IMR-90 (cell line): ENCODE data around the gene CREBL2. TPM values are rescaled to one million over a fixed set of nuclear protein-coding genes. Genes with fewer than 3 reads are reported as not detected.

ENCODE experiments used
- ATAC-seq: fragments of 200-7000 bp; cut with Tn5 transposase; 2 replicates; pipeline ENCODE4 v1.9.1; 2020; ENCODE audit warnings: low read depth, mild to moderate bottlenecking, moderate library complexity
- BruUV-seq: library from RNA; stranded (reverse); fragments of 400-500 nt; replicated peaks from 2 replicates; lab custom pipeline; 2021; lab: Mats Ljungman, UMichigan
- CTCF ChIA-PET: fragments of 300-600 bp; formaldehyde crosslinking; extraction: SDS; loops from one replicate; lab custom pipeline; 2021; ENCODE audit warnings: antibody characterized with exemption; lab: Yijun Ruan, JAX
- POLR2A ChIA-PET: fragments of 300-600 bp; sonication (Branson Sonifier 250); formaldehyde crosslinking; loops from one replicate; lab custom pipeline; 2022; ENCODE audit warnings: antibody characterized with exemption; ENCODE audit not compliant: unreplicated experiment; lab: Charles Lee
- DNase-seq: peaks from one replicate; pipeline ENCODE4 v3.0.0; 2013
- H2AFZ ChIP-seq: replicated peaks from 2 replicates; pipeline ENCODE3; 2013; ENCODE audit warnings: low read length, mild to moderate bottlenecking; ENCODE audit not compliant: poor library complexity
- H2AK5ac ChIP-seq: 2 replicates; pipeline ENCODE4 v1.6.1; 2013; ENCODE audit warnings: low read depth, low read length, inconsistent platforms
- H2AK9ac ChIP-seq: replicated peaks from 2 replicates; pipeline ENCODE3; 2013; ENCODE audit warnings: mild to moderate bottlenecking, low read depth, low read length, moderate library complexity; ENCODE audit not compliant: poor library complexity
- H2BK120ac ChIP-seq: 2 replicates; pipeline ENCODE4 v1.6.1; 2013; ENCODE audit warnings: low read depth, low read length, inconsistent platforms
- H2BK15ac ChIP-seq: 3 replicates; pipeline ENCODE4 v1.6.1; 2013; ENCODE audit warnings: low read depth, low read length, inconsistent platforms
- H2BK20ac ChIP-seq: 2 replicates; pipeline ENCODE4 v1.6.1; 2013; ENCODE audit warnings: low read depth, mild to moderate bottlenecking, inconsistent platforms, low read length, moderate library complexity
- H2BK5ac ChIP-seq: 2 replicates; pipeline ENCODE4 v1.6.1; 2013; ENCODE audit warnings: mild to moderate bottlenecking, low read depth, low read length, inconsistent platforms; ENCODE audit not compliant: poor library complexity, severe bottlenecking
- H3K14ac ChIP-seq: replicated peaks from 2 replicates; pipeline ENCODE4 v1.6.1; 2013; ENCODE audit warnings: low read depth, low read length, inconsistent platforms
- H3K18ac ChIP-seq: 2 replicates; pipeline ENCODE4 v1.6.1; 2013; ENCODE audit warnings: low read depth, low read length, control low read depth
- H3K23ac ChIP-seq: 2 replicates; pipeline ENCODE4 v1.6.1; 2013; ENCODE audit warnings: low read depth, low read length, inconsistent platforms
- H3K27ac ChIP-seq: 2 replicates; pipeline ENCODE4 v1.5.1; 2013; ENCODE audit warnings: mild to moderate bottlenecking, control low read depth, low read length; ENCODE audit not compliant: insufficient read depth
- H3K27me3 ChIP-seq: 2 replicates; pipeline ENCODE4 v1.6.1; 2013; ENCODE audit warnings: low read length; ENCODE audit not compliant: control insufficient read depth, insufficient read depth
- H3K36me3 ChIP-seq: 2 replicates; pipeline ENCODE4 v1.6.1; 2013; ENCODE audit warnings: low read length, mixed read lengths; ENCODE audit not compliant: control insufficient read depth, insufficient read depth
- H3K4ac ChIP-seq: 2 replicates; pipeline ENCODE4 v1.6.1; 2013; ENCODE audit warnings: low read depth, low read length, inconsistent platforms
- H3K4me1 ChIP-seq: 2 replicates; pipeline ENCODE4 v1.6.1; 2013; ENCODE audit warnings: low read length, mixed read lengths; ENCODE audit not compliant: control insufficient read depth, insufficient read depth
- H3K4me2 ChIP-seq: 2 replicates; pipeline ENCODE4 v1.6.1; 2013; ENCODE audit warnings: low read depth, mild to moderate bottlenecking, control low read depth, low read length, moderate library complexity
- H3K4me3 ChIP-seq: 2 replicates; pipeline ENCODE4 v1.5.1; 2013; ENCODE audit warnings: low read depth, mild to moderate bottlenecking, control low read depth, low read length, moderate library complexity; ENCODE audit not compliant: insufficient read depth
- H3K56ac ChIP-seq: 2 replicates; pipeline ENCODE4 v1.6.1; 2013; ENCODE audit warnings: low read length, inconsistent platforms; ENCODE audit not compliant: insufficient read depth; ENCODE audit errors: extremely low read depth
- H3K79me1 ChIP-seq, 2 experiments: 2 replicates each; pipeline ENCODE4 v1.6.1; 2013; ENCODE audit warnings: low read length in 2 of 2, inconsistent platforms in 1 of 2, low read depth in 1 of 2
- H3K9ac ChIP-seq: 2 replicates; pipeline ENCODE4 v1.6.1; 2013; ENCODE audit warnings: low read depth, low read length, control low read depth
- H3K9me1 ChIP-seq: 2 replicates; pipeline ENCODE4 v1.6.1; 2013; ENCODE audit warnings: low read length, inconsistent platforms; ENCODE audit not compliant: insufficient read depth
- H3K9me3 ChIP-seq: 2 replicates; pipeline ENCODE4 v1.6.1; 2013; ENCODE audit warnings: low read length; ENCODE audit not compliant: control insufficient read depth, insufficient read depth
- H4K20me1 ChIP-seq: 2 replicates; pipeline ENCODE4 v1.6.1; 2013; ENCODE audit warnings: low read length, inconsistent platforms; ENCODE audit not compliant: insufficient read depth
- H4K5ac ChIP-seq: 2 replicates; pipeline ENCODE4 v1.6.1; 2013; ENCODE audit warnings: mild to moderate bottlenecking, low read depth, low read length, control low read depth
- H4K8ac ChIP-seq, 2 experiments: 2 replicates each; pipeline ENCODE4 v1.6.1; 2013; ENCODE audit warnings: low read depth in 2 of 2, low read length in 2 of 2, control low read depth in 1 of 2, inconsistent platforms in 1 of 2
- H4K91ac ChIP-seq: 2 replicates; pipeline ENCODE4 v1.6.1; 2013; ENCODE audit warnings: low read depth, low read length, inconsistent platforms; ENCODE audit not compliant: insufficient read depth
- ELK1 ChIP-seq: fragments of 150-350 bp; IDR thresholded peaks from 2 replicates; pipeline ENCODE4 v1.6.1; 2016; ENCODE audit warnings: low read depth, mild to moderate bottlenecking, low read length, moderate library complexity, borderline replicate concordance
- MAZ ChIP-seq: IDR thresholded peaks from 2 replicates; pipeline ENCODE4 v1.6.1; 2012; ENCODE audit warnings: low read depth, mild to moderate bottlenecking, low read length, improper control_type of control experiment, moderate library complexity, borderline replicate concordance
- RAD21 ChIP-seq: IDR thresholded peaks from 2 replicates; pipeline ENCODE4 v1.6.1; 2012; ENCODE audit warnings: low read length, improper control_type of control experiment
- WGBS, 2 experiments: methylation state at CpG; one replicate each; pipeline versions ENCODE4 v1.1.5 to v1.1.7; 2013; ENCODE audit warnings: missing lambda C conversion rate in 2 of 2; ENCODE audit not compliant: insufficient read length in 1 of 2; ENCODE audit errors: extremely low coverage in 2 of 2; 5-methylcytosine and 5-hydroxymethylcytosine counted together
- dilution Hi-C: fragments of 300-500 bp; cut with HindIII; formaldehyde crosslinking; loops from one replicate; pipeline ENCODE4 v1.14.3; 2018; ENCODE audit warnings: low sequenced_read_pairs; ENCODE audit not compliant: unreplicated experiment
- in situ Hi-C: fragments of 300-500 bp; cut with MboI; formaldehyde crosslinking; loops from 3 replicates; pipeline ENCODE4 v1.14.3; 2019; ENCODE audit warnings: low sequenced_read_pairs, inconsistent platforms, mixed read lengths
- intact Hi-C: fragments of 100-400 bp; cut with micrococcal nuclease; formaldehyde crosslinking; loops from 2 replicates; pipeline ENCODE4 v1.10.0; 2022
- polyA plus RNA-seq, 3 experiments: library from polyadenylated mRNA; depleted of rRNA; stranded (reverse); fragments of >200 nt; gene quantifications; 2 replicates each; pipeline ENCODE4 v1.2.3, GENCODE V29; 2012; ENCODE audit warnings: low replicate concordance in 1 of 3
- total RNA-seq: library from RNA; depleted of rRNA; stranded (reverse); fragments of >200 nt; gene quantifications from 2 replicates; pipeline ENCODE4 v1.2.3, GENCODE V29; 2012

The CREBL2 gene
- total and polyA plus RNA-seq, 2 of the 4 experiments (the other 2 are of a cell fraction) = 11.5 to 19.0 TPM

- no peaks in the 10 kb centered on the region; a peak in 1 of 4 replicates for H3K79me1 ChIP-seq
- in situ Hi-C loops (no loop called here), intact Hi-C loops (no loop called here), dilution Hi-C loops (no loop called here)
- no peak overlapping the region for H2AK5ac ChIP-seq
- H4K5ac ChIP-seq = no peak overlapping the region
- DNase-seq (no peak), ATAC-seq (no peak)
- H3K4me2 ChIP-seq = no peak overlapping the region
- H3K14ac ChIP-seq = no peak overlapping the region
- no peak overlapping the region for H3K18ac ChIP-seq
- H2BK120ac ChIP-seq = no peak overlapping the region
- H3K4me3 ChIP-seq = no peak overlapping the region
- peaks cover 2% of the 10 kb centered on the region; the same call in 1 of the 2 replicates for H3K27me3 ChIP-seq
- 0 out of 2 replicates have a peak, but pooled peaks cover 6% of the 10 kb centered on the region for H3K9me1 ChIP-seq
- no peaks in the 10 kb centered on the region for H3K4me1 ChIP-seq
- H2BK20ac ChIP-seq = no peak overlapping the region
- no peak overlapping the region for H2BK15ac ChIP-seq
- H3K27ac ChIP-seq = no peak overlapping the region
- no peaks in the 10 kb centered on the region for H3K9me3 ChIP-seq
- H4K8ac ChIP-seq = no peak overlapping the region
- CTCF ChIA-PET = interaction anchor here (0.6 kb wide), 1 partner anchor 16 kb away, joined by 3 read pairs; no protein-coding TSS in a partner anchor
- POLR2A ChIA-PET = no interaction called here
- H3K36me3 ChIP-seq = no peaks in the 10 kb centered on the region
- no peak overlapping the region for H2AK9ac ChIP-seq
- H2AFZ ChIP-seq = no peak overlapping the region
- BruUV-seq = no TSS peak
- no peak overlapping the region for H2BK5ac ChIP-seq
- H4K20me1 ChIP-seq = no peaks in the 10 kb centered on the region
- no peak overlapping the region for H3K9ac ChIP-seq
- TF ChIP-seq ELK1 (no peak), RAD21 (no peak), MAZ (no peak)
- no peak overlapping the region for H4K91ac ChIP-seq
- no peak overlapping the region for H3K4ac ChIP-seq
- WGBS, 2 experiments = no CpG with 5 or more reads among the region's 15 CpGs
- H3K56ac ChIP-seq = no peak overlapping the region
- no peak overlapping the region for H3K23ac ChIP-seq
Measured at GRCh38 chr12:12663644-12664294, 52.1 kb downstream of the CREBL2 start.
